HL-60/S4 treated with phorbol 12-myristate 13-acetate at 8.2 ng/mL for 4 days and 3 days (cell line): ENCODE measurements around the gene PARD3B.

Source experiments
- in situ Hi-C: fragments of 300-500 bp; cut with MboI; formaldehyde crosslinking; loops from 2 replicates; pipeline ENCODE4 v1.15.0; 2022; ENCODE audit warnings: low sequenced_read_pairs

The PARD3B gene

GRCh38 chr2:204986641-204987040, 441.4 kb downstream of the PARD3B start:
- in situ Hi-C loops: no loop called here

GRCh38 chr2:204988836-204989235, 443.6 kb downstream of the PARD3B start:
- in situ Hi-C loops: no loop called here

DNA sequence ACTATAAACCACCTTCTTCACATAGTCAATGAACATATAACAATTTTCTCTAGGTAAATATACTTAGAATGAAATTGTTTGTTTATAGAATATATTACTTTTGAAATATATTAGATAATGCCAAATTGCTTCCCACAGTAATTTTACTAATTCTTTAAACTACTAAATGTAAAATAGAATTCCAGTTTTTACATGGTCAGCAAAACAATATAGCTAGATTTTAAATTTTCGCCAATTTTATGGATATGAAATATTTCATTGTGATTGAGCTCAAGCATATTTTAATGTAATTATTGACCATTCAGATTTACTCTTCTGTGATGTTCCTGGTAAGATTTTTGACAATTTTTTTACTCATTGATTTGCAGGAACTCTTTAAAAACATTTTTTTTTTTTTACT, 444.6 kb downstream of the PARD3B start:
- in situ Hi-C loops: no loop called here

DNA sequence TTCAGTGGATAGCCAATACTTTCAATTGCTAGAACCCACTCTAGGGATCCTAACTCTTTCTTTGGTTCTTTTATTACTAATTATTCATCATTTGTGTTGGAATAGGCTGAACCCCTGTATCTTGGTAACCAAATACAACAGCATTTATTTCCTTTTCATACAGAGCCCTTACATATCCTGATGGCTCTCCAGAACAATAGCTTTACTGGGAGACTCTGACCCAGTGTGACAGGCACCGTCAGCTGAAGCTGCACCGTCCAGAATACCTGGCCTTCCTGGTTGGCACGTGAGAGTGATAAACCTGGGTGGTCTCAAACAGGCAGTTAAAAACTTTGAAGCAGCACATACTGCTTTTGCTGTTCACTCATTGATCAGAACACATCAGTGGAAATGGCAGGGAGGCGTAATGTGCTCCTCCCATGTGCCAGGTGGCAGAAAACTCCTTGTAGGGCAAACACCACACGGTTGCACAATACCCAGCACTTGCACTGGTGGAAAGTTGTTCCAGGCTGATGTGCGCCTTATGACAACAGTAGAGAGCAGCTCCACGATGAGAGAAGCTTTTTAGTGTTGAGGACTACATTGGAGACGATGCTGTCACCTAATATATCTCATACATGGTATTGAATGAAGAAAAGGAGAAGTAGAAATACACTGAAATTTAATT, 456.2 kb downstream of the PARD3B start:
- in situ Hi-C loops: no loop called here

GRCh38 chr2:205002390-205002789, 457.1 kb downstream of the PARD3B start:
- in situ Hi-C loops: no loop called here

- in situ Hi-C loops: no loop called here
Observed at GRCh38 chr2:205003288-205003687, 458.0 kb downstream of the PARD3B start.

- in situ Hi-C loops: no loop called here
Observed at GRCh38 chr2:205010196-205010595, 464.9 kb downstream of the PARD3B start.

- in situ Hi-C loops: no loop called here
Observed at GRCh38 chr2:205011031-205011430, 465.8 kb downstream of the PARD3B start.

DNA sequence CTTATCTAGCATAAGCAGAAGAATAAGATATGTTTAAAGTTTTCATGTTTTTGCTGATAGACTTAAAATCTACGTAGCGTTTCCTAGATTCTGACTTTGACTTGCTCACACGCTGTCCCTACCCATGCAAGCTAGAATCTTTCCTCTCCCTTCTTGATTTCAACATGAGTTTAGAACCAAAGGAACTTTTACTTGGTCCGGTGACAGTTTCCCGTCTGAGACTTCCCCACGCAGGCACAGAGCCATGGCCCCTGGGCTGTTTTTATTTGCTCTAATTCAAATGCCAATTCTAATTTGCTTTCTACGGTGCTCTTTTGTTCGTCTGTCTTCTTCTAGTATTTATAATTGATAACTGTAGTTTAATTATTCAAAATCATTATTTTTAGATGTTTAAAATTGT, 467.7 kb downstream of the PARD3B start:
- in situ Hi-C loops: no loop called here

GRCh38 chr2:205013586-205013985, 468.3 kb downstream of the PARD3B start:
- in situ Hi-C loops: no loop called here

- in situ Hi-C loops: no loop called here
Observed at GRCh38 chr2:205014201-205014600, 468.9 kb downstream of the PARD3B start.

- in situ Hi-C loops: no loop called here
Observed at GRCh38 chr2:205017381-205017780, 472.1 kb downstream of the PARD3B start.

- in situ Hi-C loops: no loop called here
Observed at GRCh38 chr2:205017912-205018311, 472.6 kb downstream of the PARD3B start.

- in situ Hi-C loops: no loop called here
Observed at GRCh38 chr2:205020673-205021072, 475.4 kb downstream of the PARD3B start.

GRCh38 chr2:205022841-205023240, 477.6 kb downstream of the PARD3B start:
- in situ Hi-C loops: no loop called here

GRCh38 chr2:205024822-205025518, 479.7 kb downstream of the PARD3B start:
- in situ Hi-C loops: no loop called here

GRCh38 chr2:205025580-205026240, 480.4 kb downstream of the PARD3B start:
- in situ Hi-C loops: no loop called here

- in situ Hi-C loops: no loop called here
Observed at GRCh38 chr2:205030695-205031094, 485.4 kb downstream of the PARD3B start.

GRCh38 chr2:205032093-205032551, 486.8 kb downstream of the PARD3B start:
- in situ Hi-C loops: no loop called here

- in situ Hi-C loops: no loop called here
Observed at GRCh38 chr2:205033431-205033830, 488.2 kb downstream of the PARD3B start.

DNA sequence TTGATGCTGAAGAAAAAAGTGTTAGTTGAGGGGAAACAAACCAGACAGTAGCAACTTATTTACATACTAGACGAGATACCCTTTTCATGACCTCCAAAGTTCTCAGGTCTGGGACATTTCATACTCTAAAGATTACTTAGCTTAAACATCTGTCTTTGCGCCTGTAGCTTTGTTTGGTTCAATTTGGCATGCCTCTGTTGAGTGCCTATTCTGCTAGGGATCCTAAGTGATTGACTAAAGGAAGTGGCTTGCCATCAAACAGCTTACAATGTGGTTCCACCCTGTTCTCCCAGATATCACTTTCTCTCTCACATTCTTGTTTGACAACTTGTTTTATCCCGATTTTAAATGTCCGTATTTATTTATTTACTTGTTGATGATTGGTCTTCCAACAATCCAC, 488.8 kb downstream of the PARD3B start:
- in situ Hi-C loops: no loop called here

DNA sequence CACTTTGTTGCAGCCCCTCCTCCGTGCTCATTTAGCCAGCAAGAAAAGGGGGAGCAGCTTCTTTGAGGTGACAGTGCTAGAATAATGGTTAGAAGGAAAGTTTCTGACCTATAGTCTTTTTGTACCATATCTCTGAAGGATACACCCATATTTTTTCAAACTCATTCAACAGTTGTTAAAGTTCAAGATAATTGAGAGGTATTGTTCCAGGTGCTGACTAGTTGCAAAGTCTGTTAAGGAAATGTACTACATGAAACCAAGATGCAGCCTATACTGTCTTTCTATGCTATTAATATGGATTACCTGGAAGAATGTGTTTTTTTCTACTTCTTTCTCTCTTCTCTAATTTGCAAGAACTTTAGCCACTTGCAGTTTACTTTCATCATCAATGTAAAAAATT, 495.0 kb downstream of the PARD3B start:
- in situ Hi-C loops: no loop called here
